KOPT-K1 (cell line): Measurements from ENCODE around the gene PRSS16.

Experiments used
- H3K27ac ChIP-seq: fragments of 200-600 bp; sonication (generic); 2 replicates; pipeline ENCODE4 v1.5.1; 2016; ENCODE audit warnings: antibody characterized with exemption, mild to moderate bottlenecking, low read depth, low read length; ENCODE audit not compliant: poor library complexity, severe bottlenecking
- H3K36me3 ChIP-seq: fragments of 200-600 bp; sonication (generic); 2 replicates; pipeline ENCODE4 v1.5.1; 2017; ENCODE audit warnings: antibody characterized with exemption, mild to moderate bottlenecking, low read length, moderate library complexity; ENCODE audit not compliant: insufficient read depth
- H3K9me3 ChIP-seq: fragments of 200-600 bp; sonication (generic); 2 replicates; pipeline ENCODE4 v1.5.1; 2017; ENCODE audit warnings: antibody characterized with exemption, low read length, mild to moderate bottlenecking; ENCODE audit not compliant: insufficient read depth, poor library complexity, severe bottlenecking

PRSS16 gene

DNA sequence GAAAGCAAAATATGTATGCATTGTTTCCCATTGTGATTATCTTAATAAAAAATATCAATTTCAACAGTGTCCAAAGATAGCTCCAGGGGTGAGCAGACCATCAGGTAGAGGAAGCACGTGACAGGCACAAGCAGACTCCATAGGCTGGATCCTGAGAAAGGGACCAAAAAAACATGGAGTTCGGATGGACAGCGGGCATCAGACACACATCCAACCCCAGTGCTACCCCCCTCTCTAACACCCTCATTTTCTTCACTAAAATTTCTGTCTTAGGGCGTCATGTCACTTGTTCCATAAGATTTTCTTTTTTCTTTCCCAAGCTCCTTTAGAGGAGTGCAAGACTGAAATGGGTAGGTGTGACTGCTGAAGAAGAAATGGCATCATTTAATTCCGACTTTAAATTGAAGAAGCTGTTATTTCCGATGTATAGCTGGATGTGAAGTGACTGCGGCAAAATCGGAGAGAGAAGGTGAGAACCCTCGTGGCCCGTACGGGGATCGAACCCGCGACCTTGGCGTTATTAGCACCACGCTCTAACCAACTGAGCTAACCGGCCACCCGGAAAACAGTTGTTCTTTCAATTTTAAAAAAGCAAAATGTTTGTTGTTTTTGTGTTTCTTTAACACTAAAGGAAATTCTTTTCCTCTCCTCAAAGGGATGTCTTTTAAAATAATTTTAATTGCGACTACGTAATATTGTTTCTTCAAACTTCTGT, 10.3 kb upstream of the PRSS16 start:
- H3K27ac ChIP-seq, result no peak overlapping the region
- H3K9me3 ChIP-seq, result peaks cover 14% of the 10 kb centered on the region
- H3K36me3 ChIP-seq, result no peaks in the 10 kb centered on the region

DNA sequence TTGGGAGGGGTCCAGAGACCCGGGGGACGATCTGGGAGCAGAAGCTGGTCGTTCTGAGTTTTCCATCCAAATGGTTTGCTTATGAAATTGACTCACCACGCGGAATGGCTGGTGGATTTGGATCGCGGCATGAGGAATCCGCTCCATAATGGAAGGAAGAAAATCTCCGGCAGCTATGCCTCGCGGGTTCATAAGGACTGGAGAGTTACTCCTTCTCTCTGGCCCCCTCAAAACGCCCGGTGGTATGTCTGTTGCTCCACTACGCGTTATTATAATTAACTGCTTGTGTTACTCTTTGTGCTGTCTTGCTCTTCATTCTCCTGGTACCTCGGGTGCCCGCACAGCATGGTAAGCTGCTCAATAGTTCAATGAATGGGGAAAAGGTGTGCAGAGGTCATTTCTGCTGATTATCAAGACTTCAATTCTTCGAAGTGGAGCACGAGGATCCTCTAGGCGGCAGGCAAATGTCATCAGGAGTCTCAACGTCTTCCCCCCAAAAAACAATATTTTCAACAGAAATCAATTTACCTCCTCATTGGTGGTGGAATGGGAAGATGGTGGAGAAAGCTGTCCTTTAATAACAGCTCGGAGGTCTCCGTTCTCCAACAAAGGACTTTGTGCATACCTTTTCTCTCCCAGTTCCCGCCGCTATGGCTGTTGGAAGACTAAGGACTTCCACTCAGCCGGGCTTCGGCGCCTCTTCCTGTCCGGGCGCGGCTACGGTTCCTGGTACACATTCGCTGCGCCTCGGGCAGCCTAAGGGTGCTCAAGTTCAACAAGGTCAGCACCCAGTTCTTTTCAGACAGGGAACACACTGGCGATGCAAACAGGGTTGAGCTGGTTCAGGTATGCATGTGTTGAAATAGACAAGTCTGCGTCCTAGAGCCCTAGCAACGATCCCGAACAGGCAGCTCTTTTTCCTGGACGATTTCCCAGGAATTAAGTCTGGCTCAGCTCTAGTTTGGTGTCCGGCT, 9.2 kb upstream of the PRSS16 start:
- Histone ChIP-seq H3K27ac (no peak overlapping the region), H3K9me3 (peaks cover 14% of the 10 kb centered on the region), H3K36me3 (no peaks in the 10 kb centered on the region)

DNA sequence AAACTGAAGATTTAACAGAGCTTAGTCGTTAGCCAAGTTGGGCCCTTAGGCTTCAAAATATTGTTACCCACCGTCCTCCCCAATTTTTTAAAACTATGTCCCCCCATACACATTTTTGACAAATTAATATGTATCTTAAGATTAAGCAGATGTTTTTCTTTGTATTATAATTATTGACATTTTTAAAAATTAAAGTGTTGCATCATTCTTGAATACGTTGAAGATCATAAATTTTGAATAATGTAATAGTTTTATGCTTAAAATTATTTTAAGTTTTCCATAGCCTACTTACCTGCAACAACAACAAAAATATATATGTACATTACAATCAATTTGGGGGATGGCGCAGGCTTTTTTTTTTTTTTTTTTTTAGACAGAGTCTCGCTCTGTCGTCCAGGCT, 8.2 kb upstream of the PRSS16 start:
- Histone ChIP-seq H3K9me3 (peaks cover 14% of the 10 kb centered on the region), H3K36me3 (no peaks in the 10 kb centered on the region), H3K27ac (no peak overlapping the region)

DNA sequence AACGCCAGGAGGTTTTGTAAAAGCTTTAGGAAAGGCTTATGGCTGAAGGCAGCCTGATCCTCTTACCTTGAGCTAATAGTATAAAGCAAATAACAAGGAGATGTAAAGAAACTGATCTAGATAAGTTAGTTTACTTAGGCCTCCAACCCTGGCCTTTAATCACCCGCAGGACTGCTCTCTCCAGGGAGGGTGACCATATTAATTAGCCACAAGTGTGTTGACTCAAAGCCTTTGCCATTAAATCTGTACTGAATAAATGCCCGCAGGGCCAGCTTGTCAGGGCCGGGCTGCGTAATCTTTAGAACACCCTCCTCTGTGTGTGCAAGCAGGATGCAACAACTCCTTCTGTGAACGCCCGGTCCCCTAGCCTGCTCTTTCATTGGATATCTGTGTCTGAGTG, 6.1 kb upstream of the PRSS16 start:
- Histone ChIP-seq H3K27ac (no peak overlapping the region), H3K36me3 (no peaks in the 10 kb centered on the region), H3K9me3 (peaks cover 14% of the 10 kb centered on the region)

DNA sequence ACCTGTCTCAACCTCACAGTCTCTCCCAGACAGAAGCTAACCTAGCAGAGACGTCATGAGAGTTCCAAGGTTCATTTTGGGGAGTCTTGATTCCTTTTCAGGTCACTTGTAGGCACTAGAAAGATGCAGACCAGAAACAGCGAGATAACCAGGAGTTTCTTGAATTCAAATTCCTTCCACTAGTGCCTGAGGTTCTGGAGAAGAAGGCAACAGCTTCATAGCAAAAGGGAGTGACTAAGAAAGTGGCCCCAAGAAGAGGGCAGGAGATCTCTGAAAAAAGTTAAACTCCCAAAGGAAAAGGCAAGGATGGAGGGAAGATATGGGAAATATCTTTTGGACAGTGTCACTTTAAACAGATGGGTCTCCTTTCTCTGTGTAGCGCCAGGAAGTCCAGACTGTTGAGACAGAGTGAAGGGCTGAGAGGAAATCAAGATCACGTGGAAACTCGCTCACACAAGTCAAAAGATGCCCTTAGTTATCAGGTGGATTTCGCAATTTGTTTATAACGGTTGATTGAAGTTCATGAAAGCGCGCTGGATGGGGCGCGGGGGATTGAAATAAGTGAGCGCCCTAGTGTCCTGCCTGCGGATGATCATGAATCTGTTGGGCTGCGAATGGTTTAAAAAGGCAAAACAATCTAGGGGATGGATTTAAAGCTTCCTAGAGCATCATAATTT, 4.8 kb upstream of the PRSS16 start:
- H3K36me3 ChIP-seq, result no peaks in the 10 kb centered on the region
- H3K27ac ChIP-seq, result no peak overlapping the region
- peaks cover 14% of the 10 kb centered on the region for H3K9me3 ChIP-seq

DNA sequence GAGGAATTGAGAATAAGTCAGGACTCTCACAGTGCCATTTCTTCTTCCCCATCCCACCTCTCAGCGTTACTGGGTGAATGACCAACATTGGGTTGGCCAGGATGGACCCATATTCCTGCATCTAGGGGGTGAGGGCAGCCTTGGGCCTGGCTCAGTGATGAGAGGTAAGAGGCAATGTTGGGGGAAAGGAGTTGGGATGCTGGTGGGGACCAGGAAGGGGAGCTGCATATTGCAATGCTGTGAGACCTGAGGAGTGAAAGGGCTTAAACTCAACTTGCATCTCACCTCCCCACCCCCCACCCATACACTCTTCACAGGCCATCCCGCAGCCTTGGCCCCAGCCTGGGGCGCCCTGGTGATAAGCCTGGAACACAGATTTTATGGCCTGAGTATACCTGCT, 1.3 kb downstream of the PRSS16 start:
- H3K36me3 ChIP-seq, result no peaks in the 10 kb centered on the region
- no peak overlapping the region for H3K27ac ChIP-seq
- peaks cover 12% of the 10 kb centered on the region for H3K9me3 ChIP-seq

DNA sequence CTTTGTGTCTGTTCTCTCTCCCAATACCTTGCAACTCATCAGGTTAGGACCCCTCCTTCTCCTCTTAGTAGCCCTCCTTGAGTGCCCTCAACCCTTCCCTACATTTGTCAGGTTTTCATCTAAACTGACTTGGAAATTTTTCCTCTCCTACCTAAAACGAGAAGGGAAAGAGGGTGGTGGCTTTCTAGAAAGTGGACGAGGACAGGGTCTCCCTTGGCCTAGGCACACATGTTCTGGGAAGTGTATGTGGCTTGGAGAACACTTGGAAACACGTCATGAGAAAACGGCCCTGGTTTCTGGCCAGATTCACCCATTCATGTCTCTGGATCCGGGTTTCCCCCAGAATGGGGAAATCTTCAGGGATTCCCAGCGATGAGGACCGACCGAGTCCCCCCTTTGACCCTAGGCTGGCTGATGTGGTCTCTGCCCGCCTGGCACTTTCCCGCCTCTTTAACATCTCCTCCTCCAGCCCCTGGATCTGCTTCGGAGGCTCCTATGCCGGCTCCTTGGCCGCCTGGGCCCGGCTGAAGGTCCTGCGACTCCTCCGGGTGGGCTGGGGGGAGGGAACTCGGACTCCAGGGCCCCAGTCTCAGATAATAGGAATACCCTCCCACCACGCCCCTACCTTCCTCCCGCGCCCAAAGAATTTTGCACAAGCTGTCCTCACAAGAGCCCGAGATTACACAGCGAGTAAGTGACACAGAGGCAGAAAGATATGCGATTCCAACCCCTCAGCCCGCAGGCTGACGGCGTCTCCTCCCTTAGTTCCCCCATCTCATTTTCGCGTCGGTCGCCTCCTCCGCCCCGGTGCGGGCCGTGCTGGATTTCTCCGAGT, 3.0 kb downstream of the PRSS16 start:
- peaks cover 12% of the 10 kb centered on the region for H3K9me3 ChIP-seq
- H3K27ac ChIP-seq, result no peak overlapping the region
- no peaks in the 10 kb centered on the region for H3K36me3 ChIP-seq

DNA sequence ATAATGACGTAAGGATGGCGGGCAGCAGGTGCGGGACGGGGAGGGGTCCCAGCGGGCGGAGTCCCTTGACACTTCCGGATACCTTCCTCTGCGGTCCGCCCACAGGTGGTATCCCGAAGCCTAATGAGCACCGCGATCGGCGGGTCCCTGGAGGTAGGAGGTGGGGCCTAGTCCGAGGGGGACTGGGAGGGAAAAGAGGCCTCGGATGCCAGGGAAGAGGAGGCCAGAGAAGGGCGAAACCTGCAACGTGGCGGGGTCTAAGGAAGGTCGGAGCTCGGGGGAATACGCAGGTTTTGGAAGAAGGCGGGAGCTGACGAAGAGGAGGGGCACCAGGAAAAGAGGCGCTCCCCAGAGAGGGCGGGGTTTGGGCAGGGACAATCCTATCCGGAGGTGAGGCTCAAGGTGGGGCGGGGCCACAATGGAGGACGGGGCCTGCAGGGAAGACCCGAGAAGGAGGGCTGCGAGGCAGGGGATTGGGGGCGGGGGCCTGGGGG, 3.7 kb downstream of the PRSS16 start:
- Histone ChIP-seq H3K27ac (no peak overlapping the region), H3K9me3 (peaks cover 12% of the 10 kb centered on the region), H3K36me3 (no peaks in the 10 kb centered on the region)

DNA sequence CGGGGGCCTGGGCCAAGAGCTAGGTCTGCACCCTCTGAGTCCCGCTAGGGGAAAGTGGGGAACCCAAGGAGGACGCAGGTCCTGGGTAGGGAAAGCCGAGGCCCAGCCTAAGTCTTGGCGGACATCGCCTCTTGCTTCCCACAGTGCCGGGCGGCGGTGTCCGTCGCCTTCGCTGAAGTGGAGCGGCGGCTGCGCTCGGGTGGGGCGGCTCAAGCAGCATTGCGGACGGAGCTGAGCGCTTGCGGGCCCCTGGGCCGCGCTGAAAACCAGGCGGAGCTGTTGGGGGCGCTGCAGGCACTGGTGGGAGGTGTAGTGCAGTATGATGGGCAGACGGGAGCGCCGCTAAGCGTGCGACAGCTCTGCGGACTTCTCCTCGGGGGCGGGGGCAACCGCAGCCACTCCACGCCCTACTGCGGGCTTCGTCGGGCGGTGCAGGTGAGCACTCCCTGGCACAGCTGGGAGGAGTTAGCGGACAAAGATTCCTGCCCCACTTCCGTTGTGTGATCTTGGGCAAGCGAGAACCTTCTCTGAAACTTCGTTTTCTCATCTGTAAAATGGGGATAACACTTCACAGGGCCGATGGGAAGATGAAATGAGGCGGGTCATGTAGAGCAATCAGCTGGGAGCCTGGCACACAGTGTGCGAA, 4.2 kb downstream of the PRSS16 start:
- Histone ChIP-seq H3K9me3 (peaks cover 12% of the 10 kb centered on the region), H3K27ac (no peak overlapping the region), H3K36me3 (no peaks in the 10 kb centered on the region)

DNA sequence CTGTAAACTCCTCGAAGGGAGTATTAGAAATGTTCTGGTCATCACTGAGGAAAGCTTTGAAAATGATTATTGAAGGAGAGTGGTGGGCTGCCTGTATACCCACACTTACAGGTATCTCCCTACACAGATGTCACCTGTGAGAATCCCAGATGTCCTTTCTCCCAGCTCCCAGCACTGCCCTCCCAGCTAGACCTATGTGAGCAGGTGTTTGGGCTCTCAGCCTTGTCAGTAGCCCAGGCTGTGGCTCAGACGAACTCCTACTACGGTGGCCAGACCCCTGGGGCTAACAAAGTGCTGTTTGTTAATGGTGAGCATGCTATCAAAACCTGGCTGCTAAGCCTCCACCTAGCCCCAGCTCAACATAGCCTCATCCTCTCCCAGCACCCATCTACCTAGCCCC, 7.1 kb downstream of the PRSS16 start:
- H3K27ac ChIP-seq, result no peak overlapping the region
- peaks cover 12% of the 10 kb centered on the region for H3K9me3 ChIP-seq

DNA sequence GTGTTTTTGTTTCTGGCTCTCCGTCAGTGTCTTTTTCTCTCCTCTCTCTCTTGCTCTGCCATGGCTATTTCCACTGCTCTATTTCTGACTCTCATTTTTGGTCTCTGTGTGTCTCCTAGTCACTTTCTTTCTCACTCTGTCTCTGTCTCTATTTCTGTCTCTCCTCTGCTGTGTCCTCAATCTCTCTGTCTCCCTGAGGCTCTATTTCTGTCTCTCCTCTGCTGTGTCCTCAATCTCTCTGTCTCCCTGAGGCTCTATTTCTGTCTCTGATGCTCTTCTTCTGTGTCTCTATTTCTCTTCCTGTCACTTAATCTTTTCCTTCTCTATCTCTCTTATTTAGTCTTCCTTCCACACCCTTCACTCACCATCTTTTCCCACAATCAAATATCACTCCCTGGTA, 8.4 kb downstream of the PRSS16 start:
- Histone ChIP-seq H3K9me3 (peaks cover 12% of the 10 kb centered on the region), H3K36me3 (no peaks in the 10 kb centered on the region), H3K27ac (no peak overlapping the region)

More for the DNA sequence above, 7.1 kb downstream of the PRSS16 start:
- no peaks in the 10 kb centered on the region for H3K36me3 ChIP-seq

DNA sequence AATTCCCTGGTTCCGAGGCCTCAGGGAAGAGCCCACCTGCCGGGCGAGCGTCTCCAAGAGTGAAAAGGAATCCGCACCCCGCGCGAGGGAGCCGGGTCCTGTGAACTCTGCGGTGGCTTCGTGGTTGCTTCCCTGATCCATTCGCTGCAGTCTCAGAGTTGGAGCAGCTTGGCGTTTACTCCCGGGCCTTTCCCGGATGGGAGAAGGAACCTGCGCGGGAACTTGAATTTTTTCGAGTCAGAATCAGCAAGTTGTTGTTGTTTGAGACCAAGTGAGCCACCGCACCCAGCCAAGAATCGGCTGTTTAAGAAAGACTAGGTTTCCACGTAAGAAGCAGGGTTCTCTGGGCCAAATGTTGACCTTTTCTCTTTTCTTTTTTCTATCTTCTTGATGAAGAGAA, 12.9 kb downstream of the PRSS16 start:
- Histone ChIP-seq H3K27ac (no peak overlapping the region), H3K36me3 (no peaks in the 10 kb centered on the region), H3K9me3 (no peaks in the 10 kb centered on the region)

DNA sequence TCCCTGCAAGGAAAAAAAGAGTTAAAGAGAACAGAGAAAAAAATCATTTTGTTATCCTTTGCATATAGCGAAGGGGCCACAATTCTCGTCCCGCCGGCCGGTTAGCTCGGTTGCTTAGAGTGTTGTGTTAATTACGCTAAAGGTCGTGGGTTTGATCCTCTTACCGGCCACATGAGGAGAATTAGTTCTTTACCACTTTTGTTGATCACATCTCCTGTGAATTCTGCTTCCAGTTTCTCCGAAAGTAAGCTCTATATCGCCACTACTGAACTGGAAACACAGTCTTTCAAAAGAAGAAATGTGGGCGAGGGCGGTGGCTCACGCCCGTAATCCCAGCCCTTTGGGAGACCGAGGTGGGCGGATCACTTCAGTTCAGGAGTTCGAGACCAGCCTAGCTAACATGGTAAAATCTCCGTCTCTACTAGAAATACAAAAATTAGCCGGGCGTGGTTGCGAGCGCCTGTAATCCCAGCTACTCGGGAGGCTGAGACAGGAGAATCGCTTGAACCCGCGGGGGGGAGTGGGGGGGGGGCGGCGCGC, 13.4 kb downstream of the PRSS16 start:
- H3K27ac ChIP-seq, result no peak overlapping the region
- H3K36me3 ChIP-seq, result no peaks in the 10 kb centered on the region
- H3K9me3 ChIP-seq, result no peaks in the 10 kb centered on the region

DNA sequence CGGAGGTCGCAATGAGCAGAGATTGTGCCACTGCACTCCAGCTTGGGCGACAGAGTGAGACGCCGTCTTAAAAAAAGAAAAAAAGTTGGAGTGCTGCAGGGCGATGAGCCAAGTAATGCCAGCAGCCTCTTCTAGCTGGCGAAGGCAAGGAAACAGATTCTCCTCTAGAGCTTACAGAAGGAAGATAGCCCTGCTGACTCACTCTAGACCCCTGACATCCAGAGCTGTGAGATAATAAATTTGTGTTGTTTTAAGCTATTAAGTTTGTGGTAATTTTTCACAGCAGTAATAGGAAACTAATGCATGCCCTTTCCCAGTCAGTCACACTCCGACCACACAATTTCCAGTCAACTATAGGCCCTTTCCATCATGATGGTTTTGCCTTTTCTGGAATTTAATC, 16.4 kb downstream of the PRSS16 start:
- no peak overlapping the region for H3K27ac ChIP-seq
- no peaks in the 10 kb centered on the region for H3K36me3 ChIP-seq
- no peaks in the 10 kb centered on the region for H3K9me3 ChIP-seq
